ENCODE data around the gene ST8SIA6.

ST8SIA6 gene

GRCh38 chr10:17385066-17385465, 69.3 kb downstream of the ST8SIA6 start:
- DNase-seq (ENCODE audit: low read depth in 2 of 2) = no peak

GRCh38 chr10:17383801-17384555, 70.4 kb downstream of the ST8SIA6 start:
- DNase-seq (ENCODE audit: low read depth in 2 of 2) = no peak

- DNase-seq (ENCODE audit: low read depth in 2 of 2) = no peak
These were observed 72.8 kb downstream of the ST8SIA6 start for GRCh38 chr10:17381502-17382142.

GRCh38 chr10:17380888-17381287, 73.5 kb downstream of the ST8SIA6 start:
- no peak for DNase-seq (ENCODE audit: low read depth in 2 of 2)

GRCh38 chr10:17380016-17380415, 74.4 kb downstream of the ST8SIA6 start:
- no peak for DNase-seq (ENCODE audit: low read depth in 2 of 2)

- DNase-seq (ENCODE audit: low read depth in 2 of 2) = no peak
These were observed 75.2 kb downstream of the ST8SIA6 start for GRCh38 chr10:17379151-17379690.

GRCh38 chr10:17375936-17376584, 78.3 kb downstream of the ST8SIA6 start:
- DNase-seq (ENCODE audit: low read depth in 2 of 2) = peak; percentile 19 to 26

- DNase-seq (ENCODE audit: low read depth in 2 of 2) = no peak
These were observed 85.6 kb downstream of the ST8SIA6 start for GRCh38 chr10:17368708-17369272.

- no peak for DNase-seq (ENCODE audit: low read depth in 2 of 2)
These were observed 87.7 kb downstream of the ST8SIA6 start for GRCh38 chr10:17366705-17367104.

GRCh38 chr10:17365402-17365801, 89.0 kb downstream of the ST8SIA6 start:
- DNase-seq (ENCODE audit: low read depth in 2 of 2) = no peak

- no peak for DNase-seq (ENCODE audit: low read depth in 2 of 2)
These were observed 95.9 kb downstream of the ST8SIA6 start for GRCh38 chr10:17358461-17358860.

- no peak for DNase-seq (ENCODE audit: low read depth in 2 of 2)
These were observed 96.6 kb downstream of the ST8SIA6 start for GRCh38 chr10:17357781-17358180.

- no peak for DNase-seq (ENCODE audit: low read depth in 2 of 2)
These were observed 97.6 kb downstream of the ST8SIA6 start for GRCh38 chr10:17356820-17357219.

GRCh38 chr10:17354781-17355180, 99.6 kb downstream of the ST8SIA6 start:
- DNase-seq (ENCODE audit: low read depth in 2 of 2) = no peak

GRCh38 chr10:17353568-17354300, 100.7 kb downstream of the ST8SIA6 start:
- DNase-seq (ENCODE audit: low read depth in 2 of 2) = no peak

GRCh38 chr10:17352583-17352982, 101.8 kb downstream of the ST8SIA6 start:
- DNase-seq (ENCODE audit: low read depth in 2 of 2) = no peak

- no peak for DNase-seq (ENCODE audit: low read depth in 2 of 2)
These were observed 102.9 kb downstream of the ST8SIA6 start for GRCh38 chr10:17351506-17351905.

GRCh38 chr10:17349717-17350116, 104.7 kb downstream of the ST8SIA6 start:
- DNase-seq (ENCODE audit: low read depth in 2 of 2) = no peak

GRCh38 chr10:17348501-17349349, 105.7 kb downstream of the ST8SIA6 start:
- DNase-seq (ENCODE audit: low read depth in 2 of 2) = no peak

GRCh38 chr10:17348011-17348500, 106.3 kb downstream of the ST8SIA6 start:
- no peak for DNase-seq (ENCODE audit: low read depth in 2 of 2)
